HG03175 (cell line): Measurements from ENCODE around the gene GRB10.
A peak's percentile ranks its signal among the peaks of the same experiment; 100 is the strongest.

Experiments
- ATAC-seq: cut with Tn5 transposase; IDR thresholded peaks from one replicate; pipeline ENCODE4 v1.9.1; 2021; ENCODE audit warnings: mild to moderate bottlenecking, moderate library complexity; ENCODE audit not compliant: unreplicated experiment

GRB10 gene

GRCh38 chr7:50696810-50697582 lies 85.7 kb downstream of the GRB10 start:
- ATAC-seq, result peak; percentile 57

- ATAC-seq, result no peak
These were observed 87.7 kb downstream of the GRB10 start for GRCh38 chr7:50695026-50695425.

GRCh38 chr7:50693455-50694130 lies 89.1 kb downstream of the GRB10 start:
- no peak for ATAC-seq

GRCh38 chr7:50690541-50691011 lies 92.1 kb downstream of the GRB10 start:
- ATAC-seq, result no peak

- no peak for ATAC-seq
These were observed 94.5 kb downstream of the GRB10 start for GRCh38 chr7:50688226-50688590.

- ATAC-seq, result no peak
These were observed 95.0 kb downstream of the GRB10 start for GRCh38 chr7:50687575-50688225.

- ATAC-seq, result no peak
These were observed 95.6 kb downstream of the GRB10 start for GRCh38 chr7:50687096-50687495.

- ATAC-seq, result no peak
These were observed 97.3 kb downstream of the GRB10 start for GRCh38 chr7:50685135-50686065.

- no peak for ATAC-seq
These were observed 98.0 kb downstream of the GRB10 start for GRCh38 chr7:50684713-50685075.

- no peak for ATAC-seq
These were observed 98.5 kb downstream of the GRB10 start for GRCh38 chr7:50684011-50684712.

GRCh38 chr7:50682573-50682972 lies 100.1 kb downstream of the GRB10 start:
- no peak for ATAC-seq

- ATAC-seq, result no peak
These were observed 100.6 kb downstream of the GRB10 start for GRCh38 chr7:50682079-50682478.

GRCh38 chr7:50681432-50682045 lies 101.2 kb downstream of the GRB10 start:
- no peak for ATAC-seq

- ATAC-seq, result peak; percentile 68
These were observed 103.3 kb downstream of the GRB10 start for GRCh38 chr7:50679218-50680007.

GRCh38 chr7:50678586-50678985 lies 104.1 kb downstream of the GRB10 start:
- no peak for ATAC-seq

GRCh38 chr7:50677638-50677996 lies 105.1 kb downstream of the GRB10 start:
- ATAC-seq, result no peak

GRCh38 chr7:50676740-50677637 lies 105.7 kb downstream of the GRB10 start:
- ATAC-seq, result no peak

- no peak for ATAC-seq
These were observed 106.6 kb downstream of the GRB10 start for GRCh38 chr7:50676079-50676478.
